Liver (tissue), 9 donors: ENCODE measurements around the gene GAB2. TPM values are rescaled to one million over a fixed set of nuclear protein-coding genes. Genes with fewer than 3 reads are reported as not detected.

ENCODE experiments used
- DNase-seq: peaks from one replicate; pipeline ENCODE4 v3.0.0-alpha.2; 2017; ENCODE audit warnings: low spot score
- H3K27ac ChIP-seq, 2 donors: one replicate each; pipeline ENCODE4 v1.7.0; 2013; ENCODE audit warnings: inconsistent platforms in 2 of 2, low read length in 2 of 2, control low read depth in 1 of 2, low read depth in 1 of 2, mild to moderate bottlenecking in 1 of 2
- H3K27me3 ChIP-seq, 4 donors: one replicate each; pipeline versions ENCODE4 v1.6.1 to v1.7.0; 2013; ENCODE audit warnings: low read length in 3 of 4, inconsistent platforms in 1 of 4, mild to moderate bottlenecking in 1 of 4, moderate library complexity in 1 of 4; ENCODE audit not compliant: control insufficient read depth in 4 of 4, insufficient read depth in 4 of 4
- H3K36me3 ChIP-seq, 4 donors: one replicate each; pipeline versions ENCODE4 v1.6.1 to v1.7.0; 2013; ENCODE audit warnings: low read length in 3 of 4, mild to moderate bottlenecking in 3 of 4, low read depth in 1 of 4, moderate library complexity in 1 of 4; ENCODE audit not compliant: control insufficient read depth in 4 of 4, insufficient read depth in 3 of 4
- H3K4me1 ChIP-seq, 4 donors: one replicate each; pipeline versions ENCODE4 v1.6.1 to v1.7.0; 2013; ENCODE audit warnings: low read length in 3 of 4, mild to moderate bottlenecking in 3 of 4, moderate library complexity in 1 of 4; ENCODE audit not compliant: control insufficient read depth in 4 of 4, insufficient read depth in 4 of 4
- H3K4me3 ChIP-seq, 3 donors: one replicate each; pipeline versions ENCODE4 v1.6.1 to v1.7.0; 2013; ENCODE audit warnings: low read length in 3 of 3, control low read depth in 1 of 3, low read depth in 1 of 3, mild to moderate bottlenecking in 1 of 3
- H3K9ac ChIP-seq, 2 donors: one replicate each; pipeline ENCODE4 v1.7.0; 2013; ENCODE audit warnings: low read length in 2 of 2, mild to moderate bottlenecking in 2 of 2, moderate library complexity in 2 of 2, control low read depth in 1 of 2, low read depth in 1 of 2
- H3K9me3 ChIP-seq, 4 donors: one replicate each; pipeline versions ENCODE4 v1.6.1 to v1.7.0; 2013; ENCODE audit warnings: low read length in 3 of 4; ENCODE audit not compliant: control insufficient read depth in 4 of 4
- FOXA1 ChIP-seq: IDR thresholded peaks from 2 replicates; pipeline ENCODE4 v1.6.1; 2016; ENCODE audit warnings: antibody characterized with exemption
- FOXA2 ChIP-seq: IDR thresholded peaks from 2 replicates; pipeline ENCODE4 v1.6.1; 2016; ENCODE audit warnings: antibody characterized with exemption
- GABPA ChIP-seq, 2 donors: IDR thresholded peaks in 1 of 2; conservative IDR thresholded peaks in 1 of 2; 2 replicates each; pipeline ENCODE4 v1.6.1; 2016; ENCODE audit warnings: antibody characterized with exemption in 2 of 2, mild to moderate bottlenecking in 1 of 2, moderate library complexity in 1 of 2
- HNF4A ChIP-seq, 2 donors: conservative IDR thresholded peaks; 2 replicates each; pipeline ENCODE4 v1.6.1; 2016; ENCODE audit warnings: antibody characterized with exemption in 2 of 2, mild to moderate bottlenecking in 2 of 2
- JUND ChIP-seq, 2 donors: IDR thresholded peaks; 2 replicates each; pipeline ENCODE4 v1.6.1; 2016; ENCODE audit warnings: antibody characterized with exemption in 2 of 2
- NR2F2 ChIP-seq: IDR thresholded peaks from 2 replicates; pipeline ENCODE4 v1.6.1; 2016; ENCODE audit warnings: antibody characterized with exemption
- RAD21 ChIP-seq, 2 donors: IDR thresholded peaks; 2 replicates each; pipeline ENCODE4 v1.6.1; 2016; ENCODE audit warnings: antibody characterized with exemption in 2 of 2, mild to moderate bottlenecking in 2 of 2
- RXRA ChIP-seq, 2 donors: IDR thresholded peaks; 2 replicates each; pipeline ENCODE4 v1.6.1; 2017 to 2018; ENCODE audit warnings: antibody characterized with exemption in 2 of 2, mild to moderate bottlenecking in 1 of 2
- SP1 ChIP-seq: IDR thresholded peaks from 2 replicates; pipeline ENCODE4 v1.6.1; 2018; ENCODE audit warnings: antibody characterized with exemption, mild to moderate bottlenecking
- TAF1 ChIP-seq: conservative IDR thresholded peaks from 2 replicates; pipeline ENCODE4 v1.6.1; 2016; ENCODE audit warnings: antibody characterized with exemption, mild to moderate bottlenecking
- YY1 ChIP-seq: IDR thresholded peaks from 2 replicates; pipeline ENCODE4 v1.6.1; 2016; ENCODE audit warnings: antibody characterized with exemption, mild to moderate bottlenecking
- WGBS: extraction: QIAGEN DNeasy Blood & Tissue Kit; methylation state at CpG from one replicate; pipeline ENCODE4 v1.1.7; 2013; 5-methylcytosine and 5-hydroxymethylcytosine counted together
- polyA plus RNA-seq, 2 donors: library from polyadenylated mRNA; stranded (reverse) in 1 of 2; unstranded in 1 of 2; fragments of 200-250 nt in 1 of 2; fragments of >200 nt in 1 of 2; fragmentation: Nextera tagmentation in 1 of 2; extraction: Ambion mirVana in 1 of 2; gene quantifications; one replicate each; pipeline versions ENCODE4 v1.2.1 to v1.2.3, GENCODE V29; 2013 to 2015
- total RNA-seq, 2 donors: library from RNA; depleted of rRNA; stranded (reverse); fragments of >200 nt; gene quantifications; one replicate each; pipeline ENCODE4 v1.2.3, GENCODE V29; 2014
- TF ChIP-seq, protein P1 (sequence below): IDR thresholded peaks from 2 replicates; pipeline ENCODE4 v1.6.1; 2016; ENCODE audit warnings: antibody characterized with exemption, mild to moderate bottlenecking
- TF ChIP-seq, protein P2 (sequence below): IDR thresholded peaks from 2 replicates; pipeline ENCODE4 v1.6.1; 2016; ENCODE audit warnings: antibody characterized with exemption
- TF ChIP-seq, protein P3 (sequence below): IDR thresholded peaks from 2 replicates; pipeline ENCODE4 v1.6.1; 2016; ENCODE audit warnings: antibody characterized with exemption
- TF ChIP-seq, protein P4 (sequence below): fragments of 150-350 bp; IDR thresholded peaks from 2 replicates; pipeline ENCODE4 v1.5.1; 2017; ENCODE audit warnings: improper control_type of control experiment, low read depth, low read length; ENCODE audit not compliant: missing input control
- TF ChIP-seq, protein P5 (sequence below): IDR thresholded peaks from 2 replicates; pipeline ENCODE4 v1.6.1; 2016; ENCODE audit warnings: antibody characterized with exemption
- donor health status: healthy.
- donor health status: healthy.
- donor health status: healthy.
- donor health status: healthy.
- donor health status: healthy.

GAB2 gene
- total and polyA plus RNA-seq, 4 donors, result 1.3 to 3.6 (median 2.5) TPM

DNA sequence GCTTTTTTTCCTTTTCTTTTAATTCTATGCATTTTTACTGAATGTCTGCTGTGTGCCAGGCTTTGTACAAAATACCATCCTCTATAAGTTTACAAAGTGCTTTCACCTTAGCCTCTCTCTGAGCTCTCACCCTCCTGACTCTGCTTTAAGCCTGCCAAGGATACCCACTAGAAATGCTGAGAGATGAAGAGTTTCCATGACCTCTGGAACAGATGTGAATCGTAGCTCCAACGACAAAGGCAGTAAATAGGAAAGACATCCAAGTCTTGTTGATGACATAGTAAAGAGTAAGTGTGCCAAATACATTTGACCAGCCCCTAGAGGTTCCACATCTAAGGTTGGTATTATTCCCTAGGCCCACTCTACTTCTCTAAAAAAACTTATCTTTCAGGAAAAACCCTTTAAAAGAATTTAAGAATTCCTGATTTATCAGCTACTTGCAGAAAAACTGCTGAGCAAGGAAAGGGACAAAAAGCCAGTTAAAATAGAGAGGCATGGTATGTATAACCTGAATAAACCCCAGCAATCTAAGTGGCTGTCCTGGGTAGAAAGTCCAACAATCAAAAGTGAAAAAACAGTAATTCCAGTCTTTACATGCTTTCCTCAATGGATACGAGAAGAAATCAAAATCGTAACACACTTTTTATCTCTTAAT, 45.4 kb downstream of the GAB2 start:
- Histone ChIP-seq H3K27me3 (no peaks in the 10 kb centered on the region), H3K4me3 (no peak overlapping the region), H3K4me1 (no peaks in the 10 kb centered on the region), H3K27ac (no peak overlapping the region), H3K9ac (no peak overlapping the region), H3K9me3 (no peaks in the 10 kb centered on the region), H3K36me3 (no peaks in the 10 kb centered on the region)
- TF ChIP-seq RXRA (IDR thresholded peaks at IDR 0.05), result no peak
- TF ChIP-seq SP1, result no peak
- TF ChIP-seq HNF4A (conservative IDR thresholded peaks at IDR 0.05), result no peak
- no peak for DNase-seq
- 78% methylated on average over 4 of the region's 4 CpGs for WGBS

DNA sequence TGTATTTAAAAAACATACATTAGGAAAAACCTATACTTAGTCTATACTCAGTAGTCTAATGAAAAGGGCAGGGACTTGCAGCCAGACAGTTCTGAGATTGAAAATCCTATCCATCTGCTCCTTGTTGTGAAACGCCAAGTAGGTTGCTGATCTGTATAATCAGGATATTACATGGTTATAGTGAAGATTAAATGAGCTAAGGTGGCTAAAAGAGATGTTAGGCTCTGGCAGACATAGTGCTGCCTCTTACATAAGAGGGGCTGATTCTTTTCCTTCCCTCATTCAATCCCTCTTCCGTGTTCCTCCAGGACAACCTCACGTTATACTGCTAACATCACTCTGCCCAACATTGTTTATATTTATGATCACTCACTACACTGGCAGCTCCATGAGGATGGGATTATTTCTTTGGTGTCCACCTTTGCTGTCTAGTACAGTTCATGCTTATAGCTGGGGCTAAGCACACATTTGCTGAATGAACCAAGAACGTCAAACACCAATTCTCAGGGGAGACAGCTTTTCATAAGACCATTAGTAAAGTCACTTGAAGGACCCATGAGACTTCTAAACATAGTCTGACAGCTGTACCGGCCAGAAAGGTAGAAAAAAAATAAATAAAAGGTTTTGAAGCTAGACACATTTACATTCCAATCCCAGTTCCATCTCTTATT, 46.3 kb downstream of the GAB2 start:
- no peak for DNase-seq
- Histone ChIP-seq H3K9me3 (no peaks in the 10 kb centered on the region), H3K4me1 (no peaks in the 10 kb centered on the region), H3K9ac (no peak overlapping the region), H3K36me3 (no peaks in the 10 kb centered on the region), H3K4me3 (no peak overlapping the region), H3K27me3 (no peaks in the 10 kb centered on the region), H3K27ac (no peak overlapping the region)
- WGBS, result 77% methylated on average over 5 of the region's 5 CpGs
- TF ChIP-seq YY1, result no peak
- TF ChIP-seq RXRA (IDR thresholded peaks at IDR 0.05), result no peak
- TF ChIP-seq, protein P1, sequence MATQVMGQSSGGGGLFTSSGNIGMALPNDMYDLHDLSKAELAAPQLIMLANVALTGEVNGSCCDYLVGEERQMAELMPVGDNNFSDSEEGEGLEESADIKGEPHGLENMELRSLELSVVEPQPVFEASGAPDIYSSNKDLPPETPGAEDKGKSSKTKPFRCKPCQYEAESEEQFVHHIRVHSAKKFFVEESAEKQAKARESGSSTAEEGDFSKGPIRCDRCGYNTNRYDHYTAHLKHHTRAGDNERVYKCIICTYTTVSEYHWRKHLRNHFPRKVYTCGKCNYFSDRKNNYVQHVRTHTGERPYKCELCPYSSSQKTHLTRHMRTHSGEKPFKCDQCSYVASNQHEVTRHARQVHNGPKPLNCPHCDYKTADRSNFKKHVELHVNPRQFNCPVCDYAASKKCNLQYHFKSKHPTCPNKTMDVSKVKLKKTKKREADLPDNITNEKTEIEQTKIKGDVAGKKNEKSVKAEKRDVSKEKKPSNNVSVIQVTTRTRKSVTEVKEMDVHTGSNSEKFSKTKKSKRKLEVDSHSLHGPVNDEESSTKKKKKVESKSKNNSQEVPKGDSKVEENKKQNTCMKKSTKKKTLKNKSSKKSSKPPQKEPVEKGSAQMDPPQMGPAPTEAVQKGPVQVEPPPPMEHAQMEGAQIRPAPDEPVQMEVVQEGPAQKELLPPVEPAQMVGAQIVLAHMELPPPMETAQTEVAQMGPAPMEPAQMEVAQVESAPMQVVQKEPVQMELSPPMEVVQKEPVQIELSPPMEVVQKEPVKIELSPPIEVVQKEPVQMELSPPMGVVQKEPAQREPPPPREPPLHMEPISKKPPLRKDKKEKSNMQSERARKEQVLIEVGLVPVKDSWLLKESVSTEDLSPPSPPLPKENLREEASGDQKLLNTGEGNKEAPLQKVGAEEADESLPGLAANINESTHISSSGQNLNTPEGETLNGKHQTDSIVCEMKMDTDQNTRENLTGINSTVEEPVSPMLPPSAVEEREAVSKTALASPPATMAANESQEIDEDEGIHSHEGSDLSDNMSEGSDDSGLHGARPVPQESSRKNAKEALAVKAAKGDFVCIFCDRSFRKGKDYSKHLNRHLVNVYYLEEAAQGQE, result no peak
- TF ChIP-seq, protein P2, sequence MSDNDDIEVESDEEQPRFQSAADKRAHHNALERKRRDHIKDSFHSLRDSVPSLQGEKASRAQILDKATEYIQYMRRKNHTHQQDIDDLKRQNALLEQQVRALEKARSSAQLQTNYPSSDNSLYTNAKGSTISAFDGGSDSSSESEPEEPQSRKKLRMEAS, result no peak

DNA sequence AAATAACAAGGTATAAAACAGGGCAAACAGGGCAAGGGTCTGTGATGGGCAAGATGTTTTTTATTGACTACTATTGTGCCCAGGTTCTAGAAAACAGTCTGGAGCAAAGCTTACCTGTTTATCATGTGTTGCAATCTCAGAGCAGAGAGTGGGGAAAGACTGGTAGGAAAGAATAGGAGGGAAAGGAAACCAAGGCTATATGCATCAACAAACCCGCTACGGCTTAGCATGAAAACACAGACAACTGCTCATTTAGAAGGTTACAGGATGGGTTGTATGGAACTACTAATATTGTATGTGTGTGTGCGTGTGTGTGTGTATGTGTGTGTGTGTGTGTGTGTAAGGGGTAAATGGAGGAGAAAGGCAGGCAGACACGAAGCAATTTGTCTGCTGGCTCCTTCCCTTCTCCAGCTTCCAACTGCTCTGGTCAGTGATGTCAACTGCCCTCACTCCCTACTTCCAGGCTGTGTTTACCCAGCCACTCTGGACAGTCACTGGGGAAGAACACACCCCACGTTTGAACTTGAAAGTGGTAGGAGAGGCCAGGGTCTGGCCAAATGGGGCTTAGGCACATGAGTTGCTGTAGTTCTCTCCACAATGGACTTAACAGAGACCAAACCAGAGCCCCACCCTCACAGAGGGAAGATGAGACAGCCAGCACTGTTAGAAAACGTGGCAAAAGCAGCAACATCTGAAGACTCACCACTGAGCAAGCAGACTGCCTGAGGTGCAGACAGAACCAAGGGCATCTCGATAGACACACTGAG, 47.0 kb downstream of the GAB2 start:
- Histone ChIP-seq H3K4me1 (no peaks in the 10 kb centered on the region), H3K36me3 (no peaks in the 10 kb centered on the region), H3K9ac (no peak overlapping the region), H3K27me3 (no peaks in the 10 kb centered on the region), H3K4me3 (no peak overlapping the region), H3K27ac (no peak overlapping the region), H3K9me3 (no peaks in the 10 kb centered on the region)
- TF ChIP-seq FOXA1 (no peak), GABPA (IDR thresholded peaks at IDR 0.05 in 1 of 2, conservative IDR thresholded peaks at IDR 0.05 in 1 of 2) (no peak), NR2F2 (no peak), RXRA (IDR thresholded peaks at IDR 0.05) (no peak), FOXA2 (no peak), YY1 (no peak), JUND (IDR thresholded peaks at IDR 0.05) (no peak), RAD21 (IDR thresholded peaks at IDR 0.05) (no peak), TAF1 (no peak)
- TF ChIP-seq, protein P3, sequence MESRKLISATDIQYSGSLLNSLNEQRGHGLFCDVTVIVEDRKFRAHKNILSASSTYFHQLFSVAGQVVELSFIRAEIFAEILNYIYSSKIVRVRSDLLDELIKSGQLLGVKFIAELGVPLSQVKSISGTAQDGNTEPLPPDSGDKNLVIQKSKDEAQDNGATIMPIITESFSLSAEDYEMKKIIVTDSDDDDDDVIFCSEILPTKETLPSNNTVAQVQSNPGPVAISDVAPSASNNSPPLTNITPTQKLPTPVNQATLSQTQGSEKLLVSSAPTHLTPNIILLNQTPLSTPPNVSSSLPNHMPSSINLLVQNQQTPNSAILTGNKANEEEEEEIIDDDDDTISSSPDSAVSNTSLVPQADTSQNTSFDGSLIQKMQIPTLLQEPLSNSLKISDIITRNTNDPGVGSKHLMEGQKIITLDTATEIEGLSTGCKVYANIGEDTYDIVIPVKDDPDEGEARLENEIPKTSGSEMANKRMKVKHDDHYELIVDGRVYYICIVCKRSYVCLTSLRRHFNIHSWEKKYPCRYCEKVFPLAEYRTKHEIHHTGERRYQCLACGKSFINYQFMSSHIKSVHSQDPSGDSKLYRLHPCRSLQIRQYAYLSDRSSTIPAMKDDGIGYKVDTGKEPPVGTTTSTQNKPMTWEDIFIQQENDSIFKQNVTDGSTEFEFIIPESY, result no peak
- TF ChIP-seq, protein P4, sequence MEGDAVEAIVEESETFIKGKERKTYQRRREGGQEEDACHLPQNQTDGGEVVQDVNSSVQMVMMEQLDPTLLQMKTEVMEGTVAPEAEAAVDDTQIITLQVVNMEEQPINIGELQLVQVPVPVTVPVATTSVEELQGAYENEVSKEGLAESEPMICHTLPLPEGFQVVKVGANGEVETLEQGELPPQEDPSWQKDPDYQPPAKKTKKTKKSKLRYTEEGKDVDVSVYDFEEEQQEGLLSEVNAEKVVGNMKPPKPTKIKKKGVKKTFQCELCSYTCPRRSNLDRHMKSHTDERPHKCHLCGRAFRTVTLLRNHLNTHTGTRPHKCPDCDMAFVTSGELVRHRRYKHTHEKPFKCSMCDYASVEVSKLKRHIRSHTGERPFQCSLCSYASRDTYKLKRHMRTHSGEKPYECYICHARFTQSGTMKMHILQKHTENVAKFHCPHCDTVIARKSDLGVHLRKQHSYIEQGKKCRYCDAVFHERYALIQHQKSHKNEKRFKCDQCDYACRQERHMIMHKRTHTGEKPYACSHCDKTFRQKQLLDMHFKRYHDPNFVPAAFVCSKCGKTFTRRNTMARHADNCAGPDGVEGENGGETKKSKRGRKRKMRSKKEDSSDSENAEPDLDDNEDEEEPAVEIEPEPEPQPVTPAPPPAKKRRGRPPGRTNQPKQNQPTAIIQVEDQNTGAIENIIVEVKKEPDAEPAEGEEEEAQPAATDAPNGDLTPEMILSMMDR, result no peak
- TF ChIP-seq, protein P5, sequence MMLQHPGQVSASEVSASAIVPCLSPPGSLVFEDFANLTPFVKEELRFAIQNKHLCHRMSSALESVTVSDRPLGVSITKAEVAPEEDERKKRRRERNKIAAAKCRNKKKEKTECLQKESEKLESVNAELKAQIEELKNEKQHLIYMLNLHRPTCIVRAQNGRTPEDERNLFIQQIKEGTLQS, result no peak
- TF ChIP-seq, protein P2, result no peak
- WGBS, result 72% methylated on average over 7 of the region's 7 CpGs
- DNase-seq, result no peak
